ENCODE data around the gene RIN1.
A peak's percentile ranks its signal among the peaks of the same experiment; 100 is the strongest.

The RIN1 gene

GRCh38 chr11:66330931-66331330, 5.3 kb downstream of the RIN1 start:
- Histone ChIP-seq H3K9me3 (ENCODE audit: control insufficient read depth, low read length) (no peaks in the 10 kb centered on the region), H3K9ac (no peak overlapping the region), H3K36me3 (ENCODE audit: control insufficient read depth, insufficient read depth, low read length) (no peaks in the 10 kb centered on the region), H2AFZ (no peak overlapping the region), H3K4me2 (ENCODE audit: low read length) (no peak overlapping the region), H3K4me3 (ENCODE audit: low read depth, low read length) (no peak overlapping the region), H3K27ac (no peak overlapping the region), H3K79me2 (no peaks in the 10 kb centered on the region), H3K4me1 (no peaks in the 10 kb centered on the region), H3K27me3 (ENCODE audit: control insufficient read depth, insufficient read depth, low read length) (no peaks in the 10 kb centered on the region)
- TF ChIP-seq CTCF (IDR thresholded peaks at IDR 0.05): no peak

- H3K27ac ChIP-seq: no peak overlapping the region
- no peak for TF ChIP-seq CTCF (IDR thresholded peaks at IDR 0.05)
- no peaks in the 10 kb centered on the region for H3K79me2 ChIP-seq
These were observed 7.0 kb downstream of the RIN1 start for GRCh38 chr11:66329165-66329673.

GRCh38 chr11:66328302-66329144, 7.7 kb downstream of the RIN1 start:
- Histone ChIP-seq H3K9ac (no peak overlapping the region), H2AFZ (peak overlapping the region; percentile 66), H3K4me3 (ENCODE audit: low read depth, low read length) (no peak overlapping the region), H3K9me3 (ENCODE audit: control insufficient read depth, low read length) (no peaks in the 10 kb centered on the region), H3K4me1 (no peaks in the 10 kb centered on the region), H3K27ac (no peak overlapping the region), H3K27me3 (ENCODE audit: control insufficient read depth, insufficient read depth, low read length) (no peaks in the 10 kb centered on the region), H3K36me3 (ENCODE audit: control insufficient read depth, insufficient read depth, low read length) (no peaks in the 10 kb centered on the region), H3K79me2 (no peaks in the 10 kb centered on the region), H3K4me2 (ENCODE audit: low read length) (peak overlapping the region; percentile 38)
- peak; percentile 85 for TF ChIP-seq CTCF (IDR thresholded peaks at IDR 0.05)

More at GRCh38 chr11:66329165-66329673, 7.0 kb downstream of the RIN1 start:
- no peak overlapping the region for H2AFZ ChIP-seq
- H3K4me2 ChIP-seq (ENCODE audit: low read length): no peak overlapping the region
- H3K9me3 ChIP-seq (ENCODE audit: control insufficient read depth, low read length): no peaks in the 10 kb centered on the region
- H3K9ac ChIP-seq: no peak overlapping the region
- no peak overlapping the region for H3K4me3 ChIP-seq (ENCODE audit: low read depth, low read length)
- H3K36me3 ChIP-seq (ENCODE audit: control insufficient read depth, insufficient read depth, low read length): no peaks in the 10 kb centered on the region
- no peaks in the 10 kb centered on the region for H3K4me1 ChIP-seq
- no peaks in the 10 kb centered on the region for H3K27me3 ChIP-seq (ENCODE audit: control insufficient read depth, insufficient read depth, low read length)

GRCh38 chr11:66328031-66328301, 8.3 kb downstream of the RIN1 start:
- H3K36me3 ChIP-seq (ENCODE audit: control insufficient read depth, insufficient read depth, low read length): no peaks in the 10 kb centered on the region
- H3K4me1 ChIP-seq: no peaks in the 10 kb centered on the region
- H3K27me3 ChIP-seq (ENCODE audit: control insufficient read depth, insufficient read depth, low read length): no peaks in the 10 kb centered on the region
- H3K79me2 ChIP-seq: no peaks in the 10 kb centered on the region
- H3K9ac ChIP-seq: no peak overlapping the region
- no peak overlapping the region for H2AFZ ChIP-seq
- H3K9me3 ChIP-seq (ENCODE audit: control insufficient read depth, low read length): no peaks in the 10 kb centered on the region
- H3K4me2 ChIP-seq (ENCODE audit: low read length): no peak overlapping the region
- H3K4me3 ChIP-seq (ENCODE audit: low read depth, low read length): no peak overlapping the region
- H3K27ac ChIP-seq: no peak overlapping the region
- TF ChIP-seq CTCF (IDR thresholded peaks at IDR 0.05): no peak

Measured in parathyroid adenoma (tissue), 2 donors.